Measurements from ENCODE around the gene VPS13D.

VPS13D gene

GRCh38 chr1:12491656-12492055 is 261.8 kb downstream of the VPS13D start:
- no peak for DNase-seq (ENCODE audit: low read depth)

DNA sequence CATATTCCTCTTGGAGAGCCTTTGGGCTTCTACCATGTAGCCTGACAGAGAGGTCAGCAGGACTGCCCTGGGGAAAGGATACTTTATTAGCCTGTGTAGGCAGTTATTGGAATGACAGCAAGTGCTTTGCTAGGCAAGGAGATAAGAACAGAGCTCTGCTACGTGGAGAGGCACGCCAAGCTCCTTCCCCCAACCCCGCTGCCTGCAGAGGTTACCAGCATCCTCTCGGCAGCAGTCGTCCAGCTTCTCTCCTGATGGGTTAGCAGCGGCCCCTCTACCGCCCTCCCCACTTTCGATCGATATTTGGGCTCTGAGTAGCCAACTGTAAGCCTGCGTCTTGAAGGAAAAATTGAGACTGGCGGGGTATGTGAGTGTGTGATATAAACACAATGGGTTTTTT is 265.9 kb downstream of the VPS13D start:
- DNase-seq (ENCODE audit: low read depth) = no peak

- no peak for DNase-seq (ENCODE audit: low read depth)
Measured at GRCh38 chr1:12496154-12496961, 266.5 kb downstream of the VPS13D start.

DNA sequence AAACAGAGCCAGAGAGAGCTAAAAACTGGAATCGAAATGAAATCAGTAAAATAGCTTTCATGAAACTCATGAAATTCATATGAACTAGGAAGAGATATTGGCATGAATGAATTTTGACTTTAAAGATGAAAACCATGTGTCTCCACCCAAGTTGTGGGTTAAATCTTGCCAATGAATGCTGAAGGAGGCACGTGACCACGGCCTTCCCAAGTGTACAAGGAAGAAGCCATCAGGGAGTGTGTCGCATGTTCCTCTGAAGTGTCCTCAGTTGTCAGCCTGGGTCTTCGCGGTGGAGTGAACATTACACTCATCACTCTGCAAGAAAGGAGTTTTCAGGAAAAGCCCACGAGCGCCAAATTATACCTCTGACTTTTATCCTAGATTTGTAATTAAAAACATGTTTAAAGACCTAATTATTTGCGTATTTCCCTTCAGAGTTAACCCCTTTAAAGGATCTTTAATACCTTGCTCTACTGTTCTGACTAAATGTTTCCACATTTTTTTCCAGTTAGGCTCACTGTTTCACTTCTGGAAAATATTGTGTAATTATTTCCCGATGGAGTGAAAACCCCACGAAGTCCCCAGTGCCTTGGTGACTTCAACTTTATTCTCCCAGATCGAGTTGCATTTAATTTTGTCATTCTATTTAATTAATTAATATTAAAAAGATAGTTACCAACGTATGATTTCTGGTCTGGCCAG is 269.9 kb downstream of the VPS13D start:
- no peak for DNase-seq (ENCODE audit: low read depth)

DNA sequence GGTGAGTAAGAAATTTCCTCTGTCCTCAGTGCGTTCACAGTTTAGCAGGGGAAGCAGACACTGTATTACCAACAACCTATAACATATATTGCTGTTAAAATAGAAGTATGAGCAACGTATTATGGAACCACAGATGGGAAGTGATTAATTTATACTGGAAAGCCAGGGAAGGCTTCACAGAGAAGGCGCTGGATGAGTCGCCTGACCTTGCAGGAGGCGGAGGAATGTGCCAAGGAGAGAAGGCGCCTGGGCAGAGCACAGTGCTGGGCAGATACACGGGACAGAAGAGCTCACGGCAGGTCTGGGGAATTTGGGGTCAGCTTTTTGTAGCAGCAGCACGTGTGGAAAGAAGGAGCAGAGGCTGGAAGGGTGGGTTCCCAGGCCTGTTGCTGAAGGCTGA is 271.8 kb downstream of the VPS13D start:
- no peak for DNase-seq (ENCODE audit: low read depth)

DNA sequence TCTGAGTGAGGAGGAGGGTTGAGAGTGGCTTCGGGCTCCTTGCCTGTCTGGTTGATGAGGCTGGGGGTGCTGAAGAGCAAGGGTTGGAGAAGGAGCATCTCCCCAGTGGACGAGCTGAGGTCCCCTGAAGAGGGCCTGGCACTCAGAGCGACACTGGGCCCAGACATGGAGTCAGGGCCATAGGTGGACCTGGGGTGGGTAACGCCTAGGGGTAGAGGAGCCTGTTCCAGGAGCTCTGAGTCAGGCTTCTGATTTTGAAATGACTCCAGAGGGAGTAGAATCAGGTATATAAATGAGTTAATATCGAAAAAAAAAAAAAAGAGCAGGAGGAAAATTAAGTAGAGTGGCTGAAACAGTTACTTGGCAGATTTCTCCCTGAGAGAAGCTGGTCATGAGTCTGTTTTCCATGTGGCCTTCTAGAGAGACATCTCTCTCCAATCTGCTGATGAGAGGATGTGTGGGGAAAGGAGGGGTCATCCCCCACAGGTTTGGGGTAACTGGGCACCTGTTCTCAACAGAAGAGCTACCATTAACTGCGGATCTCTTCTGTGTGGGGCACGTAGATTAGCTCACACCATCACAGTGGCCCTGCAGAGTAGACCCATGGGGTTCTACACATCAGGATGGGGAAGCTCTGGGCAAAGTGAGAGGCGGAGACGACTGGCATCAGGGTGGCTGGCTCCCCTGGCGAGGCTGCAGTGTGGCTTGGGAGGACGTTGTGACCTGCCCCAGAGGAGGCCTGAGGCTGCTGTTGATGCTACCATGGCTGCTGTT is 272.7 kb downstream of the VPS13D start:
- DNase-seq (ENCODE audit: low read depth) = no peak

DNA sequence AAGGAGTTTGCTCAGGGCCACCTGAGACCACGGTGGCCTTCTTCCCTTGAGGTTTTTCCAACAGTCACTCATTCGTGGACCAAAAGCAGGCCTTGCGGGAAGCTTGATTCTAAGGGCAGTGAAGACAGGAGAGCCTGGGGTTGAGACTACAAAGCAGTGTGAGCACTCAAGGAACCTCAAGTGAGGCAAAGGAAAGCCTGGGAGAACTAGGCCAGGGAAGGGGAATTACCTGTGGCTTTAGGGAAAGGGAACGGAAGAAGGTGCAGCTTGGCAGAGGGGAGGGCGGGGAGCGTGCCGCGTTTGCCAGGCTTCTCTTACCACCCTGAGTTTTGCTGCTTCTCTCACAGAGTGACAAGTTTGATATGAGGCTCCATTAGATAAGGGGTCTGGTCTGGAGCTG is 273.9 kb downstream of the VPS13D start:
- no peak for DNase-seq (ENCODE audit: low read depth)

DNA sequence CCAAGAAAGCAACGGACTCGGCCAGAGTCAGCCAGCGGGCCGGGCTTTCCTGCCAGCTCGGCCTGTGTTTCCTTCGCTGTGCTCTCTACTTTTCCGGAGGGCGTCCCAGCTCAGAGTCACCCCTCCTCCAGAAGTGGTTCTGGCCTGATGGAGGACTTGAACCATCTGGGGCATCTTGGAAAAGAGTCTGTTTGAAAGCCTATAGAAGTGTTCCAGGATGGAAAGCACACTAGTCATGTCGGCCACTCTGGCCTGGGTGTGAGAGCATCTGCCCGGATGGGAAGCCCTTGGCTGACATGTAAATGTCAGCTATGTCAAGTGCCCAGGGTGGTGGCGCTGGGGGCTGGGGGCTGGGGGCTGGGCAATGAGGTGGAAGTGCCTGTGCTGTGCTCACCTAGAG is 274.8 kb downstream of the VPS13D start:
- no peak for DNase-seq (ENCODE audit: low read depth)

DNA sequence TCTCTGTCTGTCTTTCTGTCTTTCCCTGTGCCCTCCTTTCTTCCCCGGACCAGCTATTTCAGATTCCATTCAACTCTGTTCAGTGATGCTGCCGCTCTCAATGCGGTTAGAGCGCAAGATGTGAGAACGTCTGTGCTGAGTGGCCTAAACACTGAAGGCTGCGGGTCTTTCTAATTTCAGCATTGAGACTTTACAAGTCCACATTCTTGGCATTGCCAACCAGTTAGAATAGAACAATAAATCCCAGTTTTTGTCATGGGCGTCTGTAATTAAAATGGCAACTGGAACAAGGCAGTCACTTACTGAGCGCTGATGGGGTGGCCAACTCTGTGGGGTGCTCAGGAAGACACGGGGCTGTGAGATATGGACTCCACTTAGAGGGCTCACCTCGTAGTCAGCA is 275.4 kb downstream of the VPS13D start:
- no peak for DNase-seq (ENCODE audit: low read depth)

DNA sequence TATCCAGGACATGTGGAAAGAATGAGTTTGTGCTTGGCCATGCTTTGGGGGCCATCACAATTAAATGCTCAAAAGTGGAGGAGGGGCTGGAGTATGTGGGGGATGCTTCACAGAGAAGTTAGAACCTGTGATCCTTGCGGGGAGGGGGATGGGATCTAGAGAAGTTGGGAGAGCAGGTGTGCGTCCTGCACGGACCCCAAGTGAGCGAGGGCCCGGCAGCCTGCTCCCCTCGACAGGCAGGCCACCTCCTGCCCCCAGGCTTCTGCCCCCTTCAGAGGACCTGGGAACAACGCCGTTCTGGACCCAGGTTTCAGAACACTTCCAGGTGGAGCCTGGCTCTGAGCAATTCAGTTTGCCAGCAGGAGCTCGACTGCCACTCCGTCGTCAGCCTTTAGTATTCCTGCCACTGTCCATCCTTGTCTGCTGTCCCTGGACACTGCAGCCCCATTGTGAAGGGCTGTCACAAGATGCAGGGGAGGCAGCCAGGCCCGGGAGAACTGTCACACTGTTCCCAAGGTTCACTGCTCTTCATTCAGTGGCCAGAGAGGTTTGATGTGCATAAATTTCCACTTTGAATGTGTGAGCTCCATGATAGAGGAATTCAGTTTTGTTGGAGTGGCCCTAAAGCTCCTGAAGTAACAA is 275.9 kb downstream of the VPS13D start:
- no peak for DNase-seq (ENCODE audit: low read depth)

- no peak for DNase-seq (ENCODE audit: low read depth)
Measured at GRCh38 chr1:12506281-12507280, 276.8 kb downstream of the VPS13D start.

- no peak for DNase-seq (ENCODE audit: low read depth)
Measured at GRCh38 chr1:12507631-12508030, 277.8 kb downstream of the VPS13D start.

DNA sequence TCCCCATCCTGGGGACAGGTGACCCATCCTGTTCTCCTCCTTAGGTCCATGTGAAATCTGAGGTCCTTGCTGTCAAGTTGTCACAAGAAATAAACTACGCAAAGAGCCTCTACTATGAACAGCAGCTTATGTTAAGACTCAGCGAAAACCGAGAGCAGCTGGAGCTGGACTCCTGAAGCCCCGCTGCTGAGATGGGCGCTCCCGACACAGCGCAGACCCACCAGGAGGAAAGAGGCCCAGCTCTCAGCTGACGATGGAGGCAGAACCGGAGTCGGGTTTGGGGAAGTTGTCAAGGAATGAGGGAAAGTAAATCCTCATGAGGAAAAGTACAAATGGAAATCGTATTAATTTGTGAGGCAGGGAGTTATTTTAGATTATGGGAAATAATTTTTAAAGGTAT is 279.0 kb downstream of the VPS13D start:
- DNase-seq (ENCODE audit: low read depth) = no peak

GRCh38 chr1:12511128-12511484 is 281.3 kb downstream of the VPS13D start:
- DNase-seq (ENCODE audit: low read depth) = no peak

GRCh38 chr1:12511516-12512468 is 282.0 kb downstream of the VPS13D start:
- no peak for DNase-seq (ENCODE audit: low read depth)

GRCh38 chr1:12513181-12513580 is 283.4 kb downstream of the VPS13D start:
- DNase-seq (ENCODE audit: low read depth) = no peak

GRCh38 chr1:12514590-12514989 is 284.8 kb downstream of the VPS13D start:
- no peak for DNase-seq (ENCODE audit: low read depth)

DNA sequence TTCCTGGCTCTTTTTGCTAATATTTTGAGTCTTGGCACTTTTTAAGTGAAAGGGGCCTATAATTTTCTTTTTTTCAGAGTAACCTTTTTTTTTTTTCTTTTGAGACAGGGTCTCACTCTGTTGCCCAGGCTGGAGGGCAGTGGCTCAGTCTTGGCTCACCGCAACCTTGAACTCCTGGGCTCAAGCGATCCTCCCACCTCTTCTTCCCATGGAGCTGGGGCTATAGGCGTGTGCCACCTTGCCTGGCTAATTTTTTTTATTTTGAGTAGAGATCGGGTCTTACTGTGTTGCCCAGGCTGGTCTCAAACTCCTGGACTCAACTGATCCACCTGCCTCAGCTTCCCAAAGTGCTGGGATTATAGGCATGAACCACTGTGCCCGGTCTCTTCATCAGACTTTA is 285.4 kb downstream of the VPS13D start:
- no peak for DNase-seq (ENCODE audit: low read depth)

- DNase-seq (ENCODE audit: low read depth) = no peak
Measured at GRCh38 chr1:12516741-12517140, 286.9 kb downstream of the VPS13D start.
